CD4-positive, alpha-beta T cell treated with Interleukin-1 beta for 1 hour (primary cell): Measurements from ENCODE around the gene NUDT3.
A peak's percentile ranks its signal among the peaks of the same experiment; 100 is the strongest.
"Not testable (repeated sequence)": the region's sequence is repeated elsewhere in the genome, so short reads cannot be mapped to it uniquely, and the experiment has no call there.

Experiments used
- DNase-seq, 2 donors: peaks; one replicate each; pipeline ENCODE4 v3.0.0-alpha.2; 2020 to 2022

Gene NUDT3

GRCh38 chr6:34248727-34249468 is 143.6 kb downstream of the NUDT3 start, which contains the start of gene SMIM29:
Gene SMIM29, minus strand, starts transcription at chr6:34249006. Its CDS starts 1,215 bp downstream, at chr6:34247791.
- DNase-seq = peak; percentile 96 to 98

- DNase-seq = peak; percentile 57 to 71
Observed at GRCh38 chr6:34248198-34248726, 144.2 kb downstream of the NUDT3 start.

GRCh38 chr6:34247481-34248197 is 144.8 kb downstream of the NUDT3 start:
- no peak for DNase-seq

- DNase-seq = peak; percentile 58 to 63
Observed at GRCh38 chr6:34246563-34247391, 145.7 kb downstream of the NUDT3 start.

GRCh38 chr6:34246249-34246562 is 146.3 kb downstream of the NUDT3 start:
- DNase-seq = no peak

- DNase-seq = not testable (repeated sequence)
Observed at GRCh38 chr6:34245761-34246140, 146.7 kb downstream of the NUDT3 start.

- not testable (repeated sequence) for DNase-seq
Observed at GRCh38 chr6:34245032-34245760, 147.3 kb downstream of the NUDT3 start.

GRCh38 chr6:34243901-34244884 is 148.3 kb downstream of the NUDT3 start:
- DNase-seq = peak in 1 of 2 donors; percentile 64

GRCh38 chr6:34243131-34243771 is 149.2 kb downstream of the NUDT3 start:
- no peak for DNase-seq

- DNase-seq = no peak
Observed at GRCh38 chr6:34242252-34243130, 150.0 kb downstream of the NUDT3 start.

GRCh38 chr6:34241351-34242215 is 150.9 kb downstream of the NUDT3 start:
- DNase-seq = no peak

GRCh38 chr6:34240329-34241248 is 151.9 kb downstream of the NUDT3 start:
- DNase-seq = no peak

GRCh38 chr6:34239893-34240292 is 152.6 kb downstream of the NUDT3 start:
- no peak for DNase-seq

GRCh38 chr6:34239500-34239825 is 153.0 kb downstream of the NUDT3 start:
- no peak for DNase-seq

GRCh38 chr6:34238585-34239499 is 153.6 kb downstream of the NUDT3 start:
- DNase-seq = no peak
